Retinal pigment epithelial cell (primary cell): ENCODE results near the gene GNAT2.

Source experiments
- DNase-seq: peaks from one replicate; pipeline ENCODE4 v3.0.0-alpha.2; 2010; ENCODE audit warnings: low read depth
- H3K4me3 ChIP-seq: 2 replicates; pipeline ENCODE4 v1.5.1; 2011; ENCODE audit warnings: mild to moderate bottlenecking, low read length, control low read depth, moderate library complexity
- CTCF ChIP-seq: conservative IDR thresholded peaks from 2 replicates; pipeline ENCODE4 v1.5.1; 2011; ENCODE audit warnings: low read depth, low read length, control low read depth, inconsistent platforms

Gene GNAT2

GRCh38 chr1:109556563-109556962 is 62.9 kb downstream of the GNAT2 start:
- no peak for DNase-seq
- no peak for TF ChIP-seq CTCF
- no peak overlapping the region for H3K4me3 ChIP-seq
